Measurements from ENCODE around the gene CD160. TPM values are rescaled to one million over a fixed set of nuclear protein-coding genes. Genes with fewer than 3 reads are reported as not detected.
"Not testable (repeated sequence)": the region's sequence is repeated elsewhere in the genome, so short reads cannot be mapped to it uniquely, and the experiment has no call there.

CD160 gene, protein sequence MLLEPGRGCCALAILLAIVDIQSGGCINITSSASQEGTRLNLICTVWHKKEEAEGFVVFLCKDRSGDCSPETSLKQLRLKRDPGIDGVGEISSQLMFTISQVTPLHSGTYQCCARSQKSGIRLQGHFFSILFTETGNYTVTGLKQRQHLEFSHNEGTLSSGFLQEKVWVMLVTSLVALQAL
- 0.35 TPM in 1 of 2 replicates, not detected in the other for total RNA-seq (2014; rRNA removed; shearing (Covaris generic))

GRCh38 chr1:145719230-145720079 is at the start of gene CD160:
Gene CD160, plus strand, starts transcription at chr1:145719499. Its CDS starts 8,829 bp downstream, at chr1:145728328.
- no peak within 1 kb of the TSS for H3K4me3 ChIP-seq (ENCODE audit: insufficient read depth, low read depth, low read length)
- DNase-seq = no peak
- no peaks in the 10 kb centered on the region for H3K36me3 ChIP-seq (replicated peaks; ENCODE audit: control insufficient read depth, insufficient read depth, low read length)
- H3K27me3 ChIP-seq (ENCODE audit: control insufficient read depth, insufficient read depth, low read length) = peaks cover 6% of the 10 kb centered on the region

DNA sequence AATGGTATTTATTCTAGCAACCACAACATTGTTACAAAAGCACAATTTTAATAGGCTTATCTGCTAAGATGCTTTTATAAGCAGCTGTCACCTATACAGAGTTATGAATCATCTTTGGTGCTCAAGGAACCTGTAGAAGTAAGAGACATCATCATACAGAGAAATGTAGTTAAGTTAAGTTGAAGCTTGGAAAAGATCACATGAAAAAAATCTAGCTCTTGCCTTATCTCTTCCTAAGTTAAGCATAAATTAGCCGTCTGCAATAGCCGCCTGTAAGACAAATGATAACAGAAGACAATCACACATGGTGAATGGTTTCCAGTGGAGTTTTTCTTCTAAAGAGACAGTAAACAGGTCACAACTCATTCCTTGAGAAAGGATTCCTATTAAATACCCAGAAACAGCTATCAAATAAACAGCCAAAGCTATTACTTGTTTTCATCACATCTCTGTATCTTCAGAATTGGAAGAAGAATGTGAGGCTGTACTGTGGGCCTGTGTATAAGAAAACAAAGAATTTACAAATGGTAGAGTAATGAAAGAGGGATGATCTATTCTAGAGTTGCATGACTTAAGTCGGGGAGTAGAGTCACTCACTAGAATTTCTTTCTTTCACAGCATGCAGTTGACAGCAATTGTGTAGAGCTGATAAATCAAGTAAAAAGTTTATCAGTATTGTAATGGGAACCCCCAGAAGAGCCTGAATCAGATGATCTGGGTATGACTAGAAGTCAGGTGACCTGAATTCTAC is 48.1 kb upstream of the CD160 start:
- not testable (repeated sequence) for H3K27me3 ChIP-seq (ENCODE audit: control insufficient read depth, insufficient read depth, low read length); H3K4me3 ChIP-seq (ENCODE audit: insufficient read depth, low read depth, low read length); H3K36me3 ChIP-seq (replicated peaks; ENCODE audit: control insufficient read depth, insufficient read depth, low read length); DNase-seq

DNA sequence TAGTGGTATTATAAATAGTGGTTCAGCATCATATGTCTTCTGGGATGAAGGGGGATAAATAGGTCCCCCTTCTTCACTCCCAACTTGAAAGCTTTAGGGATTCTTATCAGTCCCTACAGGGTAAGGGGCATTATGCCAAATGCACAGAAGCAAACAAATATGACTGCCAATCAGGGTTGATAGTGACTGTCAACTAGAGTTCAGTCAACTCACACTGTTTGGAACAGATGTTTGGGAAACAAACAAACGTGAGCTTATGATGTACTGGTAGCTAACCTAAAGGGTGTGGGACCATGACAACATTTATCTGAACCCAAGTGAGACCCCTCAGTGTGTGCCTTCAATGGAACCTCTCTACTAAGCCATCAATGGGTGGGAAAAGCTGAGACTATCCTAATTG is 46.1 kb upstream of the CD160 start:
- not testable (repeated sequence) for H3K27me3 ChIP-seq (ENCODE audit: control insufficient read depth, insufficient read depth, low read length); H3K4me3 ChIP-seq (ENCODE audit: insufficient read depth, low read depth, low read length); H3K36me3 ChIP-seq (replicated peaks; ENCODE audit: control insufficient read depth, insufficient read depth, low read length); DNase-seq

DNA sequence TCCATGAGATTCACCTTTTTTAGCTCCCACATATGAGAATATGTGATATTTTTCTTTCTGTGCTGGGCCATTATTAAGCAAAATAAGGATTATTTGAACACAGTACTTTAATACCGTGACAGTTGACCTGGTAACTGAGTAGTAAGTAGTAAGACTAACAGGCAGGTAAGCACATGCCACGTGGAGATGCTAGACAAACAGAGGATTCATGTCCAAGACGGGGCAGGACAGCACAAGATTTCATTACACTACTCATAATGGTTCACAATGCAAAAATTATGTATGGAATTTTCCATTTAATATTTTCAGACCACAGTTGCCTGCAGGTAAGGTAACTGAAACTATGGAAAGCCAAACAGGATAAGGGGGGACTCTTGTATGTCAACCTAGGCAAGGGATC is 34.4 kb upstream of the CD160 start:
- H3K4me3 ChIP-seq (ENCODE audit: insufficient read depth, low read depth, low read length); H3K27me3 ChIP-seq (ENCODE audit: control insufficient read depth, insufficient read depth, low read length); DNase-seq; H3K36me3 ChIP-seq (replicated peaks; ENCODE audit: control insufficient read depth, insufficient read depth, low read length): not testable (repeated sequence)

- not testable (repeated sequence) for H3K4me3 ChIP-seq (ENCODE audit: insufficient read depth, low read depth, low read length); DNase-seq; H3K36me3 ChIP-seq (replicated peaks; ENCODE audit: control insufficient read depth, insufficient read depth, low read length); H3K27me3 ChIP-seq (ENCODE audit: control insufficient read depth, insufficient read depth, low read length)
Observed at GRCh38 chr1:145686078-145686477, 33.2 kb upstream of the CD160 start.

- DNase-seq = peak; percentile 26
- no peaks in the 10 kb centered on the region for H3K27me3 ChIP-seq (ENCODE audit: control insufficient read depth, insufficient read depth, low read length)
- H3K36me3 ChIP-seq (replicated peaks; ENCODE audit: control insufficient read depth, insufficient read depth, low read length) = no peaks in the 10 kb centered on the region
- H3K4me3 ChIP-seq (ENCODE audit: insufficient read depth, low read depth, low read length) = no peak overlapping the region
Observed at GRCh38 chr1:145688328-145688727, 31.0 kb upstream of the CD160 start.

DNA sequence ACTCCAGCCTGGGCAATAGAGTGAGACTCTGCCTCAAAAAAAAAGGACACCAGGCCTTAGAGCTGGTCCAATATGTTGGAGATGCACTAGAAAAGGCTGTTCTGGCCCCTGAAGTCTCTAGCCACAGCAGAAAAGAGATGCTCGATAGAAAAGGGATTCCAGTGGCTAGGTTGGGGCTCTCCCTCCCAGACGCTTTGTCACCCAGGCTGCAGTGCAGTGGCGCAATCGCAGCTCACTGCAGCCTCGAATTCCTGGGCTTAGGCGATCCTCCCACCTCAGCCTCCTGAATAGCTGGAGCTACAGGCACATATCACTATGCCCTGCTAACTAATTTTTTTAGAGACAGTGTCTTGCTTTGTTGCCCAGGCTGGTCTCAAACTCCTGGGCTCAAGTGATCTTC is 30.4 kb upstream of the CD160 start:
- Histone ChIP-seq H3K4me3 (ENCODE audit: insufficient read depth, low read depth, low read length) (no peak overlapping the region), H3K36me3 (replicated peaks; ENCODE audit: control insufficient read depth, insufficient read depth, low read length) (no peaks in the 10 kb centered on the region), H3K27me3 (ENCODE audit: control insufficient read depth, insufficient read depth, low read length) (no peaks in the 10 kb centered on the region)
- DNase-seq = no peak

DNA sequence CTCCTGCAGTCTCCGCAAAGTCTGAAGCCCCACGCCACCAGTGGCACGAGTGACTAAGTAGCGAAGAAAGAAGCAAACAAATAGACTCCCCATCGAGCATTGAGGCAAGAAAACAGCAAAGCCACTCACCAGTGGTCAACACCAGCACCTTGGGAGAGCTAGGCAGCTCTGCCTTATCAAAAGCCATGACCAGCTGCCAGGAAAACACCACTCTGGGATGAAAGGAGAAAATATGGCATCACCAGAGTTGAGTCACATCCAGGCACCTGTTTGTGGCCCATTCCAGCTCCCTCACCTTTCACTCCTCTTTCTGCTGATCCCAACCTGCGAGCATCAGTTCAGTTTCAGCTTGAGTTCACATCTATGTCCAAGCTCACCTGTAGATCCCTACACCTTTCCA is 29.4 kb upstream of the CD160 start:
- Histone ChIP-seq H3K27me3 (ENCODE audit: control insufficient read depth, insufficient read depth, low read length) (no peaks in the 10 kb centered on the region), H3K4me3 (ENCODE audit: insufficient read depth, low read depth, low read length) (no peak overlapping the region), H3K36me3 (replicated peaks; ENCODE audit: control insufficient read depth, insufficient read depth, low read length) (no peaks in the 10 kb centered on the region)
- DNase-seq = no peak

- H3K27me3 ChIP-seq (ENCODE audit: control insufficient read depth, insufficient read depth, low read length) = no peaks in the 10 kb centered on the region
- H3K36me3 ChIP-seq (replicated peaks; ENCODE audit: control insufficient read depth, insufficient read depth, low read length) = no peaks in the 10 kb centered on the region
- no peak overlapping the region for H3K4me3 ChIP-seq (ENCODE audit: insufficient read depth, low read depth, low read length)
- DNase-seq = peak; percentile 30
Observed at GRCh38 chr1:145690587-145691558, 28.4 kb upstream of the CD160 start.

GRCh38 chr1:145692785-145693443 is 26.4 kb upstream of the CD160 start:
- Histone ChIP-seq H3K4me3 (ENCODE audit: insufficient read depth, low read depth, low read length) (no peak overlapping the region), H3K27me3 (ENCODE audit: control insufficient read depth, insufficient read depth, low read length) (no peaks in the 10 kb centered on the region), H3K36me3 (replicated peaks; ENCODE audit: control insufficient read depth, insufficient read depth, low read length) (no peaks in the 10 kb centered on the region)
- no peak for DNase-seq

DNA sequence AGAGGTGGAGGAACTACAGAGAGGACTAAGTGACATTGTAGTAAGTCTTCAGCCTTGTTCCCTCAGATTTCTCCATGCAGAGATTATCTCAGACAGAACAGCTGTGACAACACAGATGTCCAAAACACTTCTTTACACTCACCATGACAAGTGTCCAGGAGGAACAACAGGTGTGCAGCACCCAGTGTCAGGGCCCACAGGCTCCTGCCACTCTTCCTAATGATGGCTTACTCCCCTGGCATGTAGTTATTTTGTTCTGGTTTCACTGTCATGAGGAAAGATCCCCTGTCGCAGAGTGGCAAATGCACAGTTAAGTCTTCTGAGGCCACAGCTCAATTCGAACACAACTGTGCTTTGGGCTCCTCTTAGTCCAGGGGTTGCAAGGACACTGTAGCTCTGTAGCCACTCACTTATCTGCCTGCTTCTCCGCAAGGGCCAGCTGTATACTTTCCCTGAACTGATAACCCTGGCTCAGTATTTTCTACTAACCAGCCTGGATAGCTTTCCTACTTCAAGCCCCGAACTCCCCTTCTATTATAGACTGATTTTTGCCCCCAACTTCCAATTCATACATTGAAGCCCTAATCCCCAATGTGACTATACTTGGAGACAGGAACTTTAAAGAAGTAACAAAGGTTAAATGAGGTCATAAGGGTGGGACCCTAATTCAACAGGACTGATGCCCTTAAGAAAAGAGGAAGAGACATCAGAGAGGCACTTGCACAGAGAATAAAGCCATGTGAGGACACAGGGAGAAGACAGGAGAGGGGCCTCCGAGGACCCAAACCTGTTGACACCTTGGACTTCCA is 23.3 kb upstream of the CD160 start:
- H3K4me3 ChIP-seq (ENCODE audit: insufficient read depth, low read depth, low read length) = no peak overlapping the region
- H3K36me3 ChIP-seq (replicated peaks; ENCODE audit: control insufficient read depth, insufficient read depth, low read length) = no peaks in the 10 kb centered on the region
- no peaks in the 10 kb centered on the region; the same call in 1 of the 2 replicates for H3K27me3 ChIP-seq (ENCODE audit: control insufficient read depth, insufficient read depth, low read length)
- no peak for DNase-seq

GRCh38 chr1:145696630-145696960 is 22.7 kb upstream of the CD160 start:
- DNase-seq = no peak
- Histone ChIP-seq H3K27me3 (ENCODE audit: control insufficient read depth, insufficient read depth, low read length) (no peaks in the 10 kb centered on the region; the same call in 1 of the 2 replicates), H3K36me3 (replicated peaks; ENCODE audit: control insufficient read depth, insufficient read depth, low read length) (no peaks in the 10 kb centered on the region), H3K4me3 (ENCODE audit: insufficient read depth, low read depth, low read length) (no peak overlapping the region)

DNA sequence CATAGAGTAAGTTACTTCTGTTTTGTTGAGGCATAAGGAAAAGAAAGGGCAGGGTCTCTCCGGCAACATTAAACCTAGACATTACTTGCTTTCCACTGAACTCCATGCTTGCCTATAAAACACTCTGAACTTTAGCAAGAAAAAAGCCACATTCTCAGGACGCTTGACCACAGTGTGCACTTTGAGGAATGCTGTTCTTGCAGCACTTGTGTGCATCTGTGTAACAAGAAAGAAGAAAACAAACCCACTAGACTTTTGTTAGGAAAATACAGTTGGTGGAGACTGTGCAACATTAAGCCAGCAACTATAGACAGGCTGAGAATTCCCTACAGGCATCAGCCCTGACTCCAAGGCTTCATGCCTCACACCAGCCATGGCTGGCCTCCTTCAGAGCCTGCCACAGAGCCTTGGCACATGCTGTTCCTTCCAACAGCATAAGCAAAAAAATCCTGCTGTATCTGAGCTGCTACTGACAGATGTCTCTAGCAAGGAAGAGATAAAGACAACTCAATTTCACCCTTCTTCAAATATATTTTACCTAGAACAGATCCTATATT is 17.9 kb upstream of the CD160 start:
- Histone ChIP-seq H3K36me3 (replicated peaks; ENCODE audit: control insufficient read depth, insufficient read depth, low read length) (no peaks in the 10 kb centered on the region), H3K27me3 (ENCODE audit: control insufficient read depth, insufficient read depth, low read length) (no peaks in the 10 kb centered on the region; the same call in 1 of the 2 replicates), H3K4me3 (ENCODE audit: insufficient read depth, low read depth, low read length) (no peak overlapping the region)
- no peak for DNase-seq

Data from H7 (cell line).